Activated naive CD4-positive, alpha-beta T cell treated with anti-CD3 and anti-CD28 coated beads, Interleukin-2, amount 10 ng/mL, durations not matched to agents 7 days and 5 days (primary cell): ENCODE results near the gene MMP28.

Source experiments
- CTCF ChIA-PET: fragments of 350-600 bp; sonication (Branson Sonifier 250); formaldehyde crosslinking; loops from one replicate; lab custom pipeline; 2021; ENCODE audit warnings: antibody characterized with exemption; lab: Charles Lee
- DNase-seq: peaks from one replicate; pipeline ENCODE4 v3.0.0-alpha.2; 2020
- H3K27ac Mint-ChIP-seq: one replicate; pipeline ENCODE4 v1.8.0; 2021; ENCODE audit warnings: mild to moderate bottlenecking, moderate library complexity, mixed read lengths
- H3K27me3 Mint-ChIP-seq: one replicate; pipeline ENCODE4 v1.8.0; 2021; ENCODE audit warnings: mild to moderate bottlenecking, mixed read lengths
- H3K36me3 Mint-ChIP-seq: one replicate; pipeline ENCODE4 v1.8.0; 2021; ENCODE audit warnings: mixed read lengths
- H3K4me1 Mint-ChIP-seq: one replicate; pipeline ENCODE4 v1.8.0; 2021; ENCODE audit warnings: mixed read lengths
- H3K4me3 Mint-ChIP-seq: one replicate; pipeline ENCODE4 v1.8.0; 2021; ENCODE audit warnings: mild to moderate bottlenecking, moderate library complexity, mixed read lengths
- H3K9me3 Mint-ChIP-seq: one replicate; pipeline ENCODE4 v1.8.0; 2021; ENCODE audit warnings: mixed read lengths

The MMP28 gene

DNA sequence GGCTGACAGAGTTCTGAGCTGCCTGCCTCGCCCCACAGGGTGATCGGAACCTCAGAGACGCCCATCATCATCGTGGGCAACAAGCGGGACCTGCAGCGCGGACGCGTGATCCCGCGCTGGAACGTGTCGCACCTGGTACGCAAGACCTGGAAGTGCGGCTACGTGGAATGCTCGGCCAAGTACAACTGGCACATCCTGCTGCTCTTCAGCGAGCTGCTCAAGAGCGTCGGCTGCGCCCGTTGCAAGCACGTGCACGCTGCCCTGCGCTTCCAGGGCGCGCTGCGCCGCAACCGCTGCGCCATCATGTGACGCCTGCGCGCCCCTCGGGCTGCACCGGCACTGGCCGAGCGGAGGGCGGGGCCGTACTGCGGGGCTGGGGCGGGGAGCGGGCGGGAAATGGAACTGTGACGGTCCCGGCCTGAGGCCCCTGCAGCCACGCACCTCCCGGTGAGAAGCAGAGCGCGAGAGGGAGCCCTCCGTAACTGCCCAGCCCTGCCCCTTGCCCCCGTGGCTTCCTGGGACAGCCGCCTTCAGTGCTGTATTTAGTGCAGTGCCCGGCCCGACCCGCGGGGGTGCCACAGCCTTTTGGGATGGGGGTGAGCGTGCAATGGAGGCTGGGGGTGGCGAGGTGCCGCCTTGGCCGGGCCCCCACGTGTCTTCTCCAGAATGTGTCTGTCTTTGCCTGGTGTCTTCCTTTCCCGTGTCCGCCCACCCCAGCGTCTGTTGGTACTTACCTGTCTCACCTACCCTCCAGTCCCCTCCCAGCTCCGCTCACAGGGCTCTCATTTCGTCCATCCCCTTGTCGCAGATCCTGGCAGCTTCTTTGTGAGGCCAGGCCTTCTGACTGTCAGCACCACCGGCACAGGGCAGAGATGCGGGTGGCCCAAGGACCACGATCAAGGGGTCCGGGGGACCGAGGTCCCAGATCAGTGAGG is 54.2 kb downstream of the MMP28 start:
- H3K4me1 Mint-ChIP-seq = peaks cover 9% of the 10 kb centered on the region
- H3K4me3 Mint-ChIP-seq = peak overlapping the region; percentile 7
- H3K36me3 Mint-ChIP-seq = no peaks in the 10 kb centered on the region
- no peaks in the 10 kb centered on the region for H3K9me3 Mint-ChIP-seq
- DNase-seq = peak; percentile 49
- peaks cover 71% of the 10 kb centered on the region for H3K27me3 Mint-ChIP-seq
- H3K27ac Mint-ChIP-seq = peak overlapping the region; percentile 58
- CTCF ChIA-PET = no interaction called here

DNA sequence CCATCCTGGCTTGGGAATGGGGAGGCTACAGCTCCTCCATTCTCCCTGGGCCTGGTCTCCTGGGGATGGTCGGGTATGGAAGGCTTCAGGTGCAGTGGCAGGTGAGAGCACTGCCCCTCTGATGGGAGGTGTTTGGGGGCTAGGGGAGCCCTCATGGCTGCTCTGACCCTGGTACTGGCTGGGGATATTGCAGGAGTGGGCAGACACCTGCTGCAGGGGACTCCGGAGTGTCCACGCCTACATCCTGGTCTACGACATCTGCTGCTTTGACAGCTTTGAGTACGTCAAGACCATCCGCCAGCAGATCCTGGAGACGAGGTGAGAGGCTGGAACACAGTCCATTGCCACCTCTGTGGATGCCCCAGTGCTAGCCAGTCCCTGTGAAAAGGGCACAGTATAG is 55.2 kb downstream of the MMP28 start:
- H3K4me3 Mint-ChIP-seq = no peak overlapping the region
- no peaks in the 10 kb centered on the region for H3K9me3 Mint-ChIP-seq
- no peak overlapping the region for H3K27ac Mint-ChIP-seq
- no peaks in the 10 kb centered on the region for H3K36me3 Mint-ChIP-seq
- no peak for DNase-seq
- peaks cover 9% of the 10 kb centered on the region for H3K4me1 Mint-ChIP-seq
- peaks cover 72% of the 10 kb centered on the region for H3K27me3 Mint-ChIP-seq
- CTCF ChIA-PET = interaction anchor here (1.3 kb wide), 1 partner anchor 127 kb away, joined by 4 read pairs; no protein-coding TSS in a partner anchor

DNA sequence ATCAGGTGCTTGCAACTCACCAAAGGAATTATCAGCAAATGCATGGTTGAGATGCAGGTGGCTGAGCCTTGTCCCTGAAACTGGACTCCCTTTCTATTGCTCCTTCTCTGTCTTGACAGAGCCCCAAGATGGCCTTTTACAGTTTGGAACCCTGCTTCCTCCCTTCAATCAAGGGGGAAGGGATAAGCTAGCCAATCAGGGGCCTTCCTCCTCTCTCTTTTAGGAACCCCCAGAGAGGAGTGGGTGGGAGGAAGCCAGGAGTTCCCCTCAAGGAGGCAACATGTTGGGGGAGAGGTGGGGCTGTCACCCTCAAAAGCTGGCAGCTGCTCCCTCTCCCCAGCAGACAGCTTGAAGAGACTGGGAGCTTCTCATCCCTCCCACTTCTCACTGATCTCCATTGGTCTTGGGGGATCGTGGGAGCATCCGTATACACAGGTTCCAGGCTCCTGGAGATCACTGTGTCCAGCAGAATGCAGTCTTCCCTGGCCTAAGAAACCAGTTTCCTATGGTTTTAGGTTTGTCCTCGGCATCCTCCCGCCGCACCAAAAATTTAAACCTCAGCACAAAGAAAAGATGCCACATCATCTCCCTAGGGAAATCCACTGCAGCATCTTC is 56.8 kb downstream of the MMP28 start:
- CTCF ChIA-PET = interaction anchor here (0.9 to 1.4 kb wide), 2 partner anchors 9 to 25 kb away, joined by 3 to 4 read pairs; no protein-coding TSS in a partner anchor
- H3K4me1 Mint-ChIP-seq = peaks cover 9% of the 10 kb centered on the region
- no peaks in the 10 kb centered on the region for H3K9me3 Mint-ChIP-seq
- peaks cover 64% of the 10 kb centered on the region for H3K27me3 Mint-ChIP-seq
- H3K36me3 Mint-ChIP-seq = no peaks in the 10 kb centered on the region
- no peak overlapping the region for H3K27ac Mint-ChIP-seq
- DNase-seq = no peak
- H3K4me3 Mint-ChIP-seq = no peak overlapping the region

- Mint-ChIP-seq H3K9me3 (no peaks in the 10 kb centered on the region), H3K27ac (no peak overlapping the region), H3K36me3 (no peaks in the 10 kb centered on the region), H3K4me1 (peaks cover 5% of the 10 kb centered on the region), H3K27me3 (peaks cover 60% of the 10 kb centered on the region), H3K4me3 (no peak overlapping the region)
- no peak for DNase-seq
- CTCF ChIA-PET = interaction anchor here (1.4 to 2.4 kb wide), 2 partner anchors 11 to 13 kb away, joined by 3 to 7 read pairs; no protein-coding TSS in a partner anchor
Measured at GRCh38 chr17:35736236-35736635, 59.2 kb downstream of the MMP28 start.

GRCh38 chr17:35735036-35735805 is 60.2 kb downstream of the MMP28 start:
- Mint-ChIP-seq H3K27me3 (peaks cover 61% of the 10 kb centered on the region), H3K9me3 (no peaks in the 10 kb centered on the region), H3K4me1 (peaks cover 11% of the 10 kb centered on the region), H3K27ac (no peak overlapping the region), H3K36me3 (peaks cover 2% of the 10 kb centered on the region), H3K4me3 (no peak overlapping the region)
- DNase-seq = no peak
- CTCF ChIA-PET = interaction anchor here (2.4 kb wide), 1 partner anchor 12 kb away, joined by 7 read pairs; no protein-coding TSS in a partner anchor

DNA sequence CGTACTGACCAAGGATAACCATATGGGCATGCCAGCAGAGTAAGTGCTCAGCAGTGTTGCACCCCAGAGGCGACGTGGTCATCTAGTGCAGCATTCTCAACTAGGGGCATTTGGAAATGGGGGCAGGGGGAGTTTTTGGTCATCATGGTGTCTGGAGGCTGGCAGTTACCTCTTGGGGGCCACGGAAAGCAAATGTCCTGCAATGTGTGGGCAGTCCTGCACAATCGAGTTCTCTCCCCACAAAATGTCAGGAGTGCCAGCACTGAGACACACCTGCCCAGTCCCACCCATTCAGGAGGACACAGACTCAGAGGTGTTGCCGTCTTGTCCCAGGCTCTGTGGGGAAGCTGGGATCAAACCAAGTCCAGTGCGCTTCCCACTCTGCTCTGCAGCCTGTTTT is 61.0 kb downstream of the MMP28 start:
- CTCF ChIA-PET = no interaction called here
- DNase-seq = no peak
- Mint-ChIP-seq H3K27me3 (peaks cover 53% of the 10 kb centered on the region), H3K27ac (no peak overlapping the region), H3K4me1 (peaks cover 11% of the 10 kb centered on the region), H3K4me3 (no peak overlapping the region), H3K36me3 (peaks cover 2% of the 10 kb centered on the region), H3K9me3 (no peaks in the 10 kb centered on the region)

DNA sequence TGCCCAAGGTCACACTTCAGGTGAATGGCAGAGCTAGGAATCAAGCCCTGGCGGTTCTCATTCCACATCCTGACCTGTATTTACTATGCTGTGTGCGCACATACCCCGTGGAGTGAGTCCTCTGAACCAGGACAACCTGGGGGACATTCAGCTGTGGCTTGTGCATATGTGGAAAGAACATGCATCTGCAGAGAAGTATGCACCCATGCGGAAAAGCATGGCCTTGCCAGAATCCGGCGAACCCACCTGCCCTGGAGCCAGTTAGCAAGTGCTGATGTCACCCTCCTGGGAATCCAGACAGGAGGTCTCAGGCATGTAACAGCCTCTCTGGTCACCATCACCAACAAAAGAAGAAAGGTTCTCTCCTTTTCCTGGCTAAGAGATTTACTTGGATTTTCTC is 62.1 kb downstream of the MMP28 start:
- Mint-ChIP-seq H3K36me3 (peaks cover 2% of the 10 kb centered on the region), H3K27ac (no peak overlapping the region), H3K27me3 (peaks cover 42% of the 10 kb centered on the region), H3K4me3 (no peak overlapping the region), H3K4me1 (peaks cover 11% of the 10 kb centered on the region), H3K9me3 (no peaks in the 10 kb centered on the region)
- no peak for DNase-seq
- CTCF ChIA-PET = no interaction called here

GRCh38 chr17:35732806-35733136 is 62.7 kb downstream of the MMP28 start:
- no peak for DNase-seq
- H3K27me3 Mint-ChIP-seq = peaks cover 38% of the 10 kb centered on the region
- peaks cover 11% of the 10 kb centered on the region for H3K4me1 Mint-ChIP-seq
- CTCF ChIA-PET = no interaction called here
- H3K4me3 Mint-ChIP-seq = no peak overlapping the region
- no peaks in the 10 kb centered on the region for H3K9me3 Mint-ChIP-seq
- H3K36me3 Mint-ChIP-seq = peaks cover 2% of the 10 kb centered on the region
- H3K27ac Mint-ChIP-seq = no peak overlapping the region

GRCh38 chr17:35731917-35732805 is 63.3 kb downstream of the MMP28 start:
- no peak for DNase-seq
- CTCF ChIA-PET = interaction anchor here (1.4 kb wide), 1 partner anchor 15 kb away, joined by 6 read pairs; no protein-coding TSS in a partner anchor
- peaks cover 38% of the 10 kb centered on the region for H3K27me3 Mint-ChIP-seq
- peaks cover 11% of the 10 kb centered on the region for H3K4me1 Mint-ChIP-seq
- no peaks in the 10 kb centered on the region for H3K9me3 Mint-ChIP-seq
- H3K4me3 Mint-ChIP-seq = peak overlapping the region; percentile 11
- H3K27ac Mint-ChIP-seq = no peak overlapping the region
- H3K36me3 Mint-ChIP-seq = peaks cover 2% of the 10 kb centered on the region

DNA sequence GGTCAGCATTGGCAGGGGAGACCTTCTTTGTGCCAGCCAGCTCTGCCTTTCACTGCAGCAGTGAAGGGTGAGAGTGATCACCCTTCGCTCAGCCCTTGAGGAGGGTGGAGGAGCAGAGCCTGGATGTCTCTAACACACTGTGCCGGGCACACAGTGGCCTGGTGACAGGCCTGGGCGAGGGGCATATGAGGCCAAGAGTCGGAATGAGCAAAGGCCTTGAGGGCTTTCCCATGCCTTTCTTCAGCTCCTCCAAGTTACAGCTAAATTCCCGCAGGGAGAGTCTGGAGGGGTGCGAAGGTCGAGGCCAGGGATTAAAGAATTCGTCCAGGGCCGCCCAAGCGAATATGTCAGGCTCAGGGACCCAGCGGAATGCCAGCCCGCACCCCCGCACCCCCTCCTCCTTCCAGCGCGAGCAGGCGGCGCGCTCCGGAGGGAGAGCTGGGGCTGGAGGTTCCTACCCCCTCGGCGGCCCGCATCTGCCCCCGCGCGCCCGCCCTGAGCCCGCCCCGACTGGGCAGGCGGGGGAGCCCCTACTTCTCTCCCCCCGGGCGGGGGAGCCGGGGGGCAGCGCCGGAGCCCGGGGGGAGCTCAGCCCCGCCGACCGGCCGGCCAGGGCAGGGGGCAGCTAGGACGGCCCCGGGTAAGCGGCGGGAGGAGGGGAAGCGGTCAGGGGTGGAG is 64.1 kb downstream of the MMP28 start, which contains the start of gene RASL10B:
RASL10B (plus strand) TSS at position 401 of the 678 bp plus-strand sequence. CDS start 3,546 bp downstream, outside the sequence.
- CTCF ChIA-PET = interaction anchor here (0.7 to 1.4 kb wide), 2 partner anchors 16 to 118 kb away, joined by 3 to 6 read pairs; no protein-coding TSS in a partner anchor
- Mint-ChIP-seq H3K36me3 (peaks cover 2% of the 10 kb centered on the region), H3K4me1 (peaks cover 11% of the 10 kb centered on the region), H3K27me3 (peaks cover 38% of the 10 kb centered on the region), H3K4me3 (peak within 1 kb of the TSS; percentile 55), H3K9me3 (no peaks in the 10 kb centered on the region), H3K27ac (no peak within 1 kb of the TSS)
- DNase-seq = peak; percentile 66

DNA sequence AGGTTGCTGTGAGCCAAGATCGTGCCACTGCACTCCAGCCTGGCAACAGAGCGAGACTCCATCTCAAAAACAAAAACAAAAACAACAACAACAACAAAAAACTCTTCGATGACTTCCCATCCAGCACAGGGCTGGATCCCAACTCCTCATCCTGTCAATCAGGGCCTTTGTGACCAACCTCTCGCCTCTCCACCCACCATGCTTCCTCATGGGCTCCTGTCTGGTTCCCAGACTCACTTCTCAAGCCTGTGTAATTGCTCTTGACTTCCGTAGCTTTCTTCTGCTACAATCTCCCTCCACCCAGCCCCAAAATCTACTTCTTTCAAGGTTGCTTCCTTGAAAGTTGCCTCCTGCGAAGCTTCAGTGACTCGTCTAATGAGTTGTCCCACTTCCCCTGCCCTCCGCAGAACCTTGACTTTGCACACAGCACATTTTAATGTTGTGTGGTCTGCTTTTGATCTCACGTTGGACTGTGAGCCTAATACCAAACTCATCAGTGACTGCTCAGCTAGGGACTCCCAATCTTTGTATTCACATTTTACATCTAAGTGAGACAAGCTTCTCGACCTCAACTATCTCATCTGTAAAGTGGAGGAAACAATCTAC is 64.9 kb downstream of the MMP28 start:
- H3K27ac Mint-ChIP-seq = no peak overlapping the region
- H3K27me3 Mint-ChIP-seq = peaks cover 34% of the 10 kb centered on the region
- no peak for DNase-seq
- H3K4me1 Mint-ChIP-seq = peaks cover 11% of the 10 kb centered on the region
- no peaks in the 10 kb centered on the region for H3K9me3 Mint-ChIP-seq
- peaks cover 6% of the 10 kb centered on the region for H3K36me3 Mint-ChIP-seq
- CTCF ChIA-PET = interaction anchor here (0.7 to 1.4 kb wide), 2 partner anchors 17 to 117 kb away, joined by 3 to 6 read pairs; no protein-coding TSS in a partner anchor
- peak overlapping the region; percentile 55 for H3K4me3 Mint-ChIP-seq

DNA sequence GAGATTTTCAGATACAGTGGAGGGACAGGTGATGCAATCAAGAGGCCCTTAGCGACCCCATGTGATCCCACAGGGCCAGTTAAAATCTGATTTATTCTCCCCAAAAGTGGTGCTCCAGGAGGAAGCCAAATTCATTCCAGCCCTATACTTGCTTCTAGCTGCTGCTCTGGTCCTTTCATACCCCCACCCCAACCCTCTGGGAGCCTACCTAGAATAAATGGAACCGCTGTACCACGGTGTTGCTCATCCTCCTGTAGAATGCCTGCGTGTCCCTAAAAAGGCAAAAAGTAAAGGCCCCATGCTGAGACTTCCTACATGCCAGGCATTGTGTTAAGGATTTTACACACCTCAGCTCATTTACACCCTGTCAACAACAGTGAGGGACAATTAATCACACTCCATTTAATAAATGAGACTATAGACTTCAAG is 66.0 kb downstream of the MMP28 start:
- Mint-ChIP-seq H3K27ac (no peak overlapping the region), H3K36me3 (peaks cover 17% of the 10 kb centered on the region), H3K4me3 (no peak overlapping the region), H3K4me1 (peaks cover 11% of the 10 kb centered on the region), H3K27me3 (peaks cover 34% of the 10 kb centered on the region), H3K9me3 (no peaks in the 10 kb centered on the region)
- no peak for DNase-seq
- CTCF ChIA-PET = interaction anchor here (3.4 kb wide), 1 partner anchor 35 kb away, joined by 11 read pairs; no protein-coding TSS in a partner anchor
